DND-41 (cell line): ENCODE results near the gene ZNF506.

Experiments
- ATAC-seq: fragments of 200-7000 bp; cut with Tn5 transposase; 3 replicates; pipeline ENCODE4 v1.9.1; 2021; ENCODE audit warnings: low read depth; ENCODE audit not compliant: insufficient read depth
- DNase-seq: peaks from one replicate; pipeline ENCODE4 v3.0.0-alpha.2; 2020
- H2AFZ ChIP-seq: 2 replicates; pipeline ENCODE4 v1.6.0; 2012; ENCODE audit warnings: low read depth, low read length
- H3K27ac ChIP-seq: 2 replicates; pipeline ENCODE4 v1.5.1; 2012; ENCODE audit warnings: low read length, inconsistent platforms
- H3K27me3 ChIP-seq: fragments of 200-600 bp; sonication (generic); 2 replicates; pipeline ENCODE4 v1.6.0; 2012; ENCODE audit warnings: low read length, mild to moderate bottlenecking, inconsistent platforms; ENCODE audit not compliant: insufficient read depth, poor library complexity
- H3K36me3 ChIP-seq: 2 replicates; pipeline ENCODE4 v1.5.1; 2012; ENCODE audit warnings: low read length, inconsistent platforms; ENCODE audit not compliant: insufficient read depth
- H3K4me1 ChIP-seq: 2 replicates; pipeline ENCODE4 v1.5.1; 2012; ENCODE audit warnings: mild to moderate bottlenecking, low read length; ENCODE audit not compliant: insufficient read depth
- H3K4me2 ChIP-seq: 2 replicates; pipeline ENCODE4 v1.6.0; 2012; ENCODE audit warnings: mild to moderate bottlenecking, moderate library complexity, low read length, inconsistent platforms; ENCODE audit not compliant: insufficient read depth
- H3K4me3 ChIP-seq, 2 experiments: fragments of 200-600 bp in 1 of 2; shearing (Covaris generic) in 1 of 2; 2 replicates each; pipeline ENCODE4 v1.5.1; 2012 to 2016; ENCODE audit warnings: inconsistent platforms in 2 of 2, low read length in 2 of 2, mild to moderate bottlenecking in 2 of 2, low read depth in 1 of 2, moderate library complexity in 1 of 2
- H3K79me2 ChIP-seq: 2 replicates; pipeline ENCODE4 v1.6.0; 2012; ENCODE audit warnings: low read length, inconsistent platforms; ENCODE audit not compliant: insufficient read depth
- H3K9ac ChIP-seq: 2 replicates; pipeline ENCODE4 v1.6.0; 2012; ENCODE audit warnings: low read depth, mild to moderate bottlenecking, inconsistent platforms, low read length, moderate library complexity
- H3K9me3 ChIP-seq: 2 replicates; pipeline ENCODE4 v1.5.1; 2012; ENCODE audit warnings: low read length, moderate library complexity, mild to moderate bottlenecking, inconsistent platforms; ENCODE audit not compliant: insufficient read depth, severe bottlenecking
- H4K20me1 ChIP-seq: 2 replicates; pipeline ENCODE4 v1.6.0; 2012; ENCODE audit warnings: low read length; ENCODE audit not compliant: insufficient read depth
- CTCF ChIP-seq: IDR thresholded peaks from 2 replicates; pipeline ENCODE4 v1.5.1; 2012; ENCODE audit warnings: borderline replicate concordance, low read length, moderate library complexity, mild to moderate bottlenecking; ENCODE audit not compliant: poor library complexity, severe bottlenecking; ENCODE audit errors: extremely low read depth
- EZH2 ChIP-seq: IDR thresholded peaks from 3 replicates; pipeline ENCODE4 v1.6.1; 2012; ENCODE audit warnings: borderline replicate concordance, low read depth, mild to moderate bottlenecking, moderate library complexity, low read length, inconsistent platforms; ENCODE audit not compliant: severe bottlenecking

ZNF506 gene

GRCh38 chr19:19849056-19849455, 27.5 kb upstream of the ZNF506 start:
- Histone ChIP-seq H3K4me2 (no peak overlapping the region), H4K20me1 (no peaks in the 10 kb centered on the region), H3K4me3 (no peak overlapping the region), H2AFZ (no peak overlapping the region), H3K4me1 (no peaks in the 10 kb centered on the region), H3K27ac (no peak overlapping the region), H3K9me3 (peaks cover 4% of the 10 kb centered on the region), H3K36me3 (no peaks in the 10 kb centered on the region), H3K9ac (no peak overlapping the region), H3K79me2 (no peaks in the 10 kb centered on the region), H3K27me3 (no peaks in the 10 kb centered on the region)
- ATAC-seq (no peak), DNase-seq (no peak)
- TF ChIP-seq CTCF (no peak), EZH2 (no peak)

- no peak for TF ChIP-seq EZH2
- no peak for TF ChIP-seq CTCF
- no peak for ATAC-seq
- peaks cover 4% of the 10 kb centered on the region for H3K9me3 ChIP-seq
These were observed 26.2 kb upstream of the ZNF506 start for GRCh38 chr19:19847781-19848180.

GRCh38 chr19:19835560-19836038, 14.0 kb upstream of the ZNF506 start:
- no peak overlapping the region for H3K9ac ChIP-seq
- no peak overlapping the region for H2AFZ ChIP-seq
- no peaks in the 10 kb centered on the region for H3K4me1 ChIP-seq
- TF ChIP-seq EZH2, result no peak
- no peak overlapping the region for H3K27ac ChIP-seq
- H3K79me2 ChIP-seq, result no peaks in the 10 kb centered on the region
- no peak for ATAC-seq
- H3K27me3 ChIP-seq, result no peaks in the 10 kb centered on the region
- H3K4me3 ChIP-seq, result no peak overlapping the region
- H4K20me1 ChIP-seq, result no peaks in the 10 kb centered on the region
- H3K4me2 ChIP-seq, result no peak overlapping the region
- H3K9me3 ChIP-seq, result peaks cover 44% of the 10 kb centered on the region
- no peaks in the 10 kb centered on the region for H3K36me3 ChIP-seq
- no peak for DNase-seq

More at GRCh38 chr19:19847781-19848180, 26.2 kb upstream of the ZNF506 start:
- peak overlapping the region; percentile 3; the same call in 1 of the 2 replicates for H2AFZ ChIP-seq
- H3K27ac ChIP-seq, result no peak overlapping the region
- no peaks in the 10 kb centered on the region for H3K27me3 ChIP-seq
- no peaks in the 10 kb centered on the region for H3K4me1 ChIP-seq
- H3K4me3 ChIP-seq, result no peak overlapping the region
- H3K79me2 ChIP-seq, result no peaks in the 10 kb centered on the region
- DNase-seq, result no peak
- H3K36me3 ChIP-seq, result no peaks in the 10 kb centered on the region
- no peaks in the 10 kb centered on the region for H4K20me1 ChIP-seq
- no peak overlapping the region for H3K4me2 ChIP-seq
- no peak overlapping the region for H3K9ac ChIP-seq

GRCh38 chr19:19826875-19827274, 5.3 kb upstream of the ZNF506 start:
- no peak for TF ChIP-seq EZH2
- TF ChIP-seq CTCF, result no peak
- no peak for ATAC-seq
- H3K9me3 ChIP-seq, result peaks cover 31% of the 10 kb centered on the region

More at GRCh38 chr19:19826875-19827274, 5.3 kb upstream of the ZNF506 start:
- Histone ChIP-seq H2AFZ (no peak overlapping the region), H3K4me2 (no peak overlapping the region), H4K20me1 (no peaks in the 10 kb centered on the region), H3K79me2 (no peaks in the 10 kb centered on the region), H3K36me3 (no peaks in the 10 kb centered on the region), H3K9ac (no peak overlapping the region), H3K4me3 (no peak overlapping the region), H3K27ac (no peak overlapping the region), H3K4me1 (peaks cover 8% of the 10 kb centered on the region; the same call in 1 of the 2 replicates), H3K27me3 (no peaks in the 10 kb centered on the region)
- no peak for DNase-seq
